ENCODE data around the gene CSK.

DNA sequence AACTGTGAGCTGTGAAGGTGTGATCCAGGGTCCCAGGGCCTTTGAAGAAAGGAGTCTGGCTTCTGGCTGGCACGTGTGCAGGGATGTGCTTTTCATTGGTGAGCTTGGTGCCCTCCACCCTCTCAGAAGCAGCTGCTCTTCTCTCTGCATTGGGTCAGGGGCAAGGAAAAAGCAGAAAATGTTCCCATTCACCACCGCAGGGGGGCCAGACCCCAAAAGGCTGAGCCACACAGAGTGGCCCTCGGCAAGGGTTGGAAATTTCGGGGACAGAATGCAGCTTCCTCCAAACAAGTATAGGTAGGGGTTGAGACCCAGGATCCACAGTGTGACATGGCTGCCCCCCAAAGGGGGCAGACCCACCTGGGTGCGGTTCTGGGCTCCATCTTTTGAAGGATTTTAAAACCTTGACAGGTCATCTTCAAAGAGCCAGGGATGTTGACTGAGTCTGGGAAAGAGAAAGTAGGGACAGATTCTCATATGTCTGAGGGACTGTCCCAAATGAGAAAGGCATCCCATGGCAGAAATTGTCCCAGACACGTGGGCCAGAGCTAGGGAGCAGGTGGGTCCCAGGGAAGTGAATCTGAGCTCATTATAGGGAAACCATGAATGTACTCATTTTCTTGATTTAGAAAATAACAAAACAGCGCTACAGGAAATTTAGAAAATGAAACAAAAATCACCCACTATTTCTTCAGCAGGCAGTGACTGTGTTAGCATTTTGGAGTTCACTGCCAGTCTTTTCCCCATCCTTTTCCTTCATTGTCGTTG, 2.7 kb downstream of the CSK start:
- TF ChIP-seq, protein P1, sequence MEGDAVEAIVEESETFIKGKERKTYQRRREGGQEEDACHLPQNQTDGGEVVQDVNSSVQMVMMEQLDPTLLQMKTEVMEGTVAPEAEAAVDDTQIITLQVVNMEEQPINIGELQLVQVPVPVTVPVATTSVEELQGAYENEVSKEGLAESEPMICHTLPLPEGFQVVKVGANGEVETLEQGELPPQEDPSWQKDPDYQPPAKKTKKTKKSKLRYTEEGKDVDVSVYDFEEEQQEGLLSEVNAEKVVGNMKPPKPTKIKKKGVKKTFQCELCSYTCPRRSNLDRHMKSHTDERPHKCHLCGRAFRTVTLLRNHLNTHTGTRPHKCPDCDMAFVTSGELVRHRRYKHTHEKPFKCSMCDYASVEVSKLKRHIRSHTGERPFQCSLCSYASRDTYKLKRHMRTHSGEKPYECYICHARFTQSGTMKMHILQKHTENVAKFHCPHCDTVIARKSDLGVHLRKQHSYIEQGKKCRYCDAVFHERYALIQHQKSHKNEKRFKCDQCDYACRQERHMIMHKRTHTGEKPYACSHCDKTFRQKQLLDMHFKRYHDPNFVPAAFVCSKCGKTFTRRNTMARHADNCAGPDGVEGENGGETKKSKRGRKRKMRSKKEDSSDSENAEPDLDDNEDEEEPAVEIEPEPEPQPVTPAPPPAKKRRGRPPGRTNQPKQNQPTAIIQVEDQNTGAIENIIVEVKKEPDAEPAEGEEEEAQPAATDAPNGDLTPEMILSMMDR (IDR thresholded peaks at IDR 0.05), result no peak
- no peak for TF ChIP-seq JUN (IDR thresholded peaks at IDR 0.05)
- TF ChIP-seq POLR2AphosphoS2 (conservative IDR thresholded peaks at IDR 0.05; ENCODE audit: low read length), result no peak
